Stimulated activated CD8-positive, alpha-beta memory T cell treated with anti-CD3 and anti-CD28 coated beads, Interleukin-4, amount 100 ng/mL, for 1 hour (primary cell): Measurements from ENCODE around the gene MEGF6.
"Not testable (repeated sequence)": the region's sequence is repeated elsewhere in the genome, so short reads cannot be mapped to it uniquely, and the experiment has no call there.

Experiments used
- DNase-seq, 2 donors: peaks; one replicate each; pipeline ENCODE4 v3.0.0-alpha.2; 2020; ENCODE audit warnings: low read depth in 2 of 2, low spot score in 1 of 2

Gene MEGF6

DNA sequence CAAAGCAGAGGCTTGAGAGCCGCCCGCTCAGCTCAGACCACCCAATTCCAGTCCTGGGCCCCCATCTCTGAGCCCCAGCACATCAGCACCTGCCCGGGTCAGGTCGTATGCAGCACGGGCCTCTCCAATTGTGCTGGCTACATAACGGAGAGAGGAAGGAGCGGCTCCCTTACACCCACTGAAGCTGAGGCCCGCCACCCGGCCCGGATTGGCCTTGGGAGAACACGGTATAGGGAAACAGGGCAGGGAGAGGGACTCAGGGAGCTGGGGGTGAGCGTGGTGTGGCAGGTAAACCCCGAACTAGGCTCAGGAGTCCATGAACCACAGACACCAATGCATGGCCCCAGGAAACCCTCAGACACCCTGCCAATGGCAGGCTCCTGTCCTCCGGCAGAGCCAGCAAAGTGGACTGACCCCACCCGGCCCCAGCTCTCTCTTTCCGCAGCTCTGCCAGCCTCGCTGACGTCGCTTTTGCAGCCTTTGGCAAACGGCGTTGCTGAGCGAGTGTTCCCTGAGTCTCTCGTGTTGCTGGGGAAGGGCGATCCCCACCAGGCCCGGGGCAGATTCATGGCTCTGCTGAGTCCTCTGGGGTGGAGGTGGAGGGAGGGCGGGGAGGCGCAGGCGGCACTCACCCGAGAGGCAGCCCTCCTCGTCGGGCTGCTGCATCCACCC is 16.5 kb downstream of the MEGF6 start:
- DNase-seq = no peak

DNA sequence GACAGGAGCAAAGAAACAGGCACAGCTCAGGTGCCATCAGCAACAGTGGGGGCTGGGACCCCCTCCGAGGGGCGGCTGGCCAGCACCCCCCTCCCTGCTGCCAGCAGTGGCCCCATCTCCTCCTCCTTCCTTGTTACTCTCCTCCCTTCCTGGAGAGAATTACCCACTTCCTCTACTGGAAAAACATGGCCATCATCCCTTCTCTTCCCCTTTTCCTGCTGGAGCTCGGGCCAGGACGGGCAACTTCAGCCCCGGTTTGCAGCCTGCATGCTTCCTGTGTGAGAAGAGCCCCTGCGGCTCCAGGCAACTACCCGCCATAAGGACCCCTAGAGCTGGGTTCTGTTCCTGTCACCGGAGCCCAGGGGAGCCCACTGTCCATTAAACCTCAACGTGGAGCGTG is 17.6 kb downstream of the MEGF6 start:
- DNase-seq = no peak

DNA sequence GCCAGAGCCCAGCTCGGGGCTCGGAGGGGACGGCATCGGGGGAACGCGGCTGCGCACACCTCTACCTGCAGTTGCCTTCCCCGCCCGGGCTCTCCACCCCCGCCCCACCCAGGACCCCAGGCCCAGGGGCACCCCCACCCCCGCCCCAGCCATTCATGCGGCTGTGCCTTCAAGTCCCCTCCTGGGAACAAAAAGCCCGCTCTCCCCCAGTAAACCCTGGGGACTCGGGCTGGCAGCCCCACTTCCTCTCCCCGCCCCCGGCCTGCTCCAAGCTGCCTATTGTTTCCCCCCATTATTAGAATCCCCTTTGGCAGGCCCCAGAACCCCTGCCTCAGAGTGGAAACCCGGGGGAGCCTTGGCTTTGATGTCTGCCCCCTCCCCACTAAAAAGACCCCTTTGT is 18.0 kb downstream of the MEGF6 start:
- no peak for DNase-seq

DNA sequence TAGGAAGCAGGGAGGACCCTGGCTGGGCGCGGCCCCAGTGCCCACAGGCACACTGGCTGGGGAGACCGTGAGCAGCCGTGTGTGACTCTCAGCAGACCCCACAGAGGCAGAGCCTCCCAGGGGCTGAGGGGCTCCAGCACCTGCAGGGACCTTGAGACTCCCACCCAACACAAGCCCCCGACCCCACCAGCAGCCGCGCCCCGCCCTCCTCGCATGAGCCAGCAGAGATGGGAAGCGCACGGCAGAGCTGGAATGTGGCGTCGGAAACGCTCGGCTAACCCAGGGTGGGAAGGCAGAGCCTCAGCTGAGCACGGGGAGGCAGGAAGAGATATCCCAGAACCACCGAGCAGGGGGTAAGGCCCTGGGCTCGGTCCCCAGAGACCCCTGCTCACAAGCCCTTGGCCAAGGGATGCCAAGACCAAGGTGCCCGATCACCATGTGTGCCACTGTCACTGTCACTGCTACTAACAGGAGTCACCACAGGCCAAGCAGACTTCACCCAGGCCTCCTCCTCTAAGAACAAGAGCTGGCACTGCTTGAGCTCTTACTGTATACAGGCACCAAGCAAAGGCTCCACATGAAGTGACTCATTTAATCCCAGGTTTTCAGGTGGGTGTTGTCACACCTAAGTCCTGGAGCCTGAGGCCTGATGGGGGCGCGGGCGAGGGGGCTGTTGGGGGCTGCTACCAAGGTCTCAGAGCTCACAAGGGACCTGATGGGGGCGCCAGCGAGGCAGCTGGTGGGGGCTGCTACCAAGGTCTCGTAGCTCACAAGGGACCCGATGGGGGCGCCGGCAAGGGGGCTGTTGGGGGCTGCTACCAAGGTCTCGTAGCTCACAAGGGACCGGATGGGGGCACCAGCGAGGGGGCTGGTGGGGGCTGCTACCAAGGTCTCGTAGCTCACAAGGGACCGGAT is 20.1 kb downstream of the MEGF6 start:
- DNase-seq = no peak

DNA sequence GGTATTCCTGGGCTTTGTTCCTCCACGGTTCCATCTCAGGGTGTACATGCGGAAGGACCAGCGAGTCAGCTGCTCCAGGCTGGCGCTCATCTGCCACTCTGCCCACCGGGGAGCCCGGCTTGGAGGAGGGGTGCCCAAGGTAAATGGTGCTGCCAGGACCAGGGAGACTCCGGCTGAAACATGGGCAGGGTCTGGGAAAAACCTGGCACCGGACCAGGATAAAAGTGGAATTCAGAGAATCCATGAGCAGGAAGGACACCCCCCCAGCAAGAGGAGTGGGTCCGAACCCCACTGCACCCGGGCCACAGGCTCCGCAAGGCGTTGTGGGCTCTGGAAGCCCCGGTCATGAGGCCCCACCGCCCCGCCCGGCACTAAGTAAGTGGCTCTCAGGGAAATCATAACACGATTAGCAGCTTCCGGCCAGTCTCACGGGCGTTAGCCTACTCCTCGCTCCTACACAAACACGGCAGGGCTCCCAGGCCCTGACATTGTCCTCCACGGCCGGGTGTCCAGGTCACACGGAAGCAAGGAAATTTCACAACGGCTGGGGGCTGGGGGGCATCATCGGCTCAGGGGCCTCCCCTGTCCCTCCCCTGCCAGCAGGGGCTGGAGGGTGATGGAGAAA is 21.1 kb downstream of the MEGF6 start:
- no peak for DNase-seq

DNA sequence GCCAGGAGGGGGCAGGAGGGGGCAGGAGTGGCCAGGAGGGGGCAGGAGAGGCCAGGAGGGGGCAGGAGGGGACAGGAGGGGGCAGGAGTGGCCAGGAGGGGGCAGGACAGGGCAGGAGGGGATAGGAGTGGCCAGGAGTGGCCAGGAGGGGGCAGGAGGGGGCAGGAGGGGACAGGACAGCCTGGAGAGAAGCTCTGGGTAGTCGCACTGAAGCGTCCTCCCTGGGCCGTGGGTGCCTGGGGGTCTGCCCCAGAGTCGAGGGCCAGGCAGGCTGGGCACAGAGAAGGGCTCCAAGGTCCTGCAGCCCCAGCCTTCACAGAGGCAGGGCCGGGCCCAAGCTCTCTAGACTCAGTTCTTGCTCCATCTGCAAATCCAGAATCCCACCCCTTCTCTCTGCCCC is 22.9 kb downstream of the MEGF6 start:
- DNase-seq = no peak

DNA sequence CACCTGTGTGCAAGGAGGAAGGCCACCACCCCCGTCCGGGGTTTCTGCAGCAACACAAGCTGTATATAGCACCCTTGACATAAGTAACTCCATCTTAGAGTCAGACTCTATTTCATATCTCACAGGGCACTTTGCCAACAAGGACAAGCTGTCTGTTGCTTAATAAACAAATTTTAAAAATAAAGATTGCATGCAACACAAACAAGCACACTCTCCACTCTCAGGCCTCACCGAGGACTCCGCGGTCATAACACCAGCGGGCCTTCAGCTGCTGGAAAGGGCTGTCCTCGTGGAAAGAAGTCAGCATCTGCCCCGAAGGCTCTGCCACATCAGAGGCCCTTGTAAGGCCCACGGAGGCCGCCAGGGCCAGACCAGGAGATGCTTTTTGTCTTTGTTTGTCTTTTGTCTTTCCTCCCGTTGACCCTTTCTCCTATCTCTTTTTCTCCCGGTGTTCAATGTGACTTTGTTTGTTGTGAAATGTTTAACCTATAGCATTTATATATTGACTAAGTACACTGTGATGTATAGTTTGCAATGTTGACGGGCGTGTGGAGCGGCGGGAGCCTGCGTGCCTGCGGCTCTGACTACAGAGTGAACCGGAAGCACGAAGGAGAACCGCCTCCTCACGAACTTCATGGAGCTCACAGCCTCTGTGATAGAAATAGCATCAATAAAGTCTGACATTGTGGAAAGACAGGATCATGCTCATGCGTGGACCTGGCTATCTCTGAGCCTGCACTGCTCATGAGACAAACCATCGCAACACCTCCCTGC is 24.1 kb downstream of the MEGF6 start:
- DNase-seq = no peak

DNA sequence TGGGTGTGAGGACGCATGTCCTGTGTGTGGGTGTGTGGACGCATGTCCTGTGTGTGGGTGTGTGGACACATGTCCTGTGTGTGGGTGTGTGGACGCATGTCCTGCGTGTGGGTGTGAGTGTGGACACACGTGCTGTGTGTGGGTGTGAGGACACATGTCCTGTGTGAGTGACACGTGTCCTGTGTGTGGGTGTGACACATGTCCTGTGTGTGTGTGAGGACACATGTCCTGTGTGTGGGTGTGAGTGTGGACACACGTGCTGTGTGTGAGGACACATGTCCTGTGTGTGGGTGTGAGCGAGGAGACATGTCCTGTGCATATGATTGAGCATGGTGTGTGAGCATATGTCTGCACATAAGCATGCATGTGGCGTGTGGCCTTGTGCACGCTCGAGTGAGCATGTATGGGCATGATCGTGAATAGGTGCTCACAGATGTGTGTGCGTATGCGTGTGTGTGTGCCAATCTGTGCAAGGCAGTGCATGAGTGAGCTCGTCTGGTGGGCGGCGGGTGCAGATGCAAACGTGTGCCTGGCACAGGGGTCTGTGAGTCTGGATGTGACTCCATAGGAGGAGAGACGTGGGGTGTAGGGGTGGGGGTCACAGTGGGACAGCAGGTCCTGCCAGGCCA is 25.3 kb downstream of the MEGF6 start:
- no peak for DNase-seq

DNA sequence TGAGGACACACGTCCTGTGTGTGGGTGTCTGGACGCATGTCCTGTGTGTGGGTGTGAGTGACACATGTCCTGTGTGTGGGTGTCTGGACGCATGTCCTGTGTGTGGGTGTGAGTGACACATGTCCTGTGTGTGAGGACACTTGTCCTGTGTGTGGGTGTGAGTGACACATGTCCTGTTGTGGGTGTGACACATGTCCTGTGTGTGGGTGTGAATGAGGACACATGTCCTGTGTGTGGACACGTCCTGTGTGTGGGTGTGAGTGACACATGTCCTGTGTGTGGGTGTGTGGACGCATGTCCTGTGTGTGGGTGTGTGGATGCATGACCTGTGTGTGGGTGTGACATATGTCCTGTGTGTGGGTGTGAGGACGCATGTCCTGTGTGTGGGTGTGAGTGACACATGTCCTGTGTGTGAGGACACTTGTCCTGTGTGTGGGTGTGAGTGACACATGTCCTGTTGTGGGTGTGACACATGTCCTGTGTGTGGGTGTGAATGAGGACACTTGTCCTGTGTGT is 25.9 kb downstream of the MEGF6 start:
- DNase-seq = not testable (repeated sequence)

DNA sequence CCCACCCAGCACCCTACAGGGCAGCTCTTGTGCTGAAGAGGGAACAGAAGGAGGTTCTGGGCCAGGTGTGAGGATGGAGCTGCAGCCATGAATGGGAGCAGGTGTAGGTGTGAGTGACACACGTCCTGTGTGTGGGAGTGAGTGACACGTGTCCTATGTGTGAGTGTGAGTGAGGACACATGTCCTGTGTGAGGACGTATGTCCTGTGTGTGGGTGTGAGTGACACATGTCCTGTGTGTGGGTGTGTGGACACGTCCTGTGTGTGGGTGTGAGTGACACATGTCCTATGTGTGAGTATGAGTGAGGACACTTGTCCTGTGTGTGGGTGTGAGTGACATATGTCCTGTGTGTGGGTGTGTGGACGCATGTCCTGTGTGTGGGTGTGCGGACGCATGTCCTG is 26.4 kb downstream of the MEGF6 start:
- DNase-seq = no peak

DNA sequence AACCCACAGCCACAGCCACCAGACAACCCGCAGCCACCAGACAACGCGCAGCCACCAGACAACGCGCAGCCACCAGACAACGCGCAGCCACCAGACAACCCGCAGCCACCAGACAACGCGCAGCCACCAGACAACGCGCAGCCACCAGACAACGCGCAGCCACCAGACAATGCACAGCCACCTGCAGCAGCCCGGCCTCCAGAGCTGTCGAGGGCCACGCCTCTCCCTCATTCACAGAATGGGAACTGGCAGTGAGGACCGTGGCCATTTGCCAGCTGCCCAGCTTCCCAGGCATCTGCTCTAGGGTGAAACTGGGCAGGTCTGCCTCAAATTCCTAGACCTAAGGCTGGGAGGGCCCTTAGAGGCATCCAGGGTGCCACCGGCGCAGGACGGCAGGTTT is 27.6 kb downstream of the MEGF6 start:
- not testable (repeated sequence) for DNase-seq

DNA sequence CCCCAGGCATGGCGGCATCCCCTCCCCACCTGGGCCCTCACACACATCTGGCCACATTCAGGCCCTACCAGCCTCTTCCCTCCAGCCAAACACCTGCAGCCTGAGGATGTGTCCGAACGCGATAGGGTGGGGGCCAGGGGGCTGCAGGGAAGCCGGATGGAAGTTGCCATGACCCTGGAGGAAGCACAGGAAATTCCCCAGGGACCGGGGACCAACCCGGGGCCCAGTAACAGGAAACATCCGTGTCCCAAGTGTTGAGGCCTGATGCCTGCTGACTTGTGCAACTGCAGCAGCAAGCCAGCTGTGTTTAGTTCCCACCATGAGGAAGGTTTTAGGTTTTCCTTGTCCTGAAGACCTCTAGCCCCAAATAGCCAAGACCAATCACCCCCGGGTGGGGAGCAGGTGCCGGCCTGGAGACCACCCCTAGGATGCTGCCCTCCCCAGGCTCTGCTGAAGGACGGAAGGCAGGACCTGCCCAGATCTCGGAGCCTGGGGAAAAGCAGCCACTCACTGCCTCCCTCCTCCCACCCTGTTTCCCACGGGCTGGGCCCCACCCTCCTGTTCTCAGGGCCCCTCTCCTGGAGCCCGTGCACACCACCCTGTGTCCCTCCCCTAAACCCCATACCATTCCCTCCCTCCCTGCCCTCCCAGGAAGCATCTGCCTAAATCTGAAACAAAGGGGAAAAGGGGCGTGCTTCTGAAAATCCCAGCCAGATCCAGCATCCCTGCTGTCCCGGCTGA is 29.8 kb downstream of the MEGF6 start:
- no peak for DNase-seq

DNA sequence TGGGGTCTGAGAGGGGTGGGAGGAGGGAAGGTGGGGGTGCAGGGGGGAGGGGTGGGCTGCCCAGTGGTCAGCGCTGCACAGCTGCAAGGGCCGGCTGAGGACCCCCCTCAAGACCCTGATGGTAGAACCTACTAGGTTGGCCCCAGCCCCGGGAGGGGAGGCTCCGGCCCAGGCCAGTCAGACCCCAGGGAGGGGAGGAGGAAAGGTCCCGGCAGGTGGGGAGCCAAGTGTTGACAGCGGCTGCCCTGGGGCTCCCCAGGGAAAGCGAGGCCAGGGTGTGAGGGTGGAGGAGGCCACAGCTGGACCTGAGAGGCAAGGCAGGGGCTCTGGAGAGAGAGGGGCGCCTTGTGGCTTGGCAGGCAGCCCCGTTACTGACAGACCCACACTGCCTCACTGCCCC is 31.1 kb downstream of the MEGF6 start:
- no peak for DNase-seq

DNA sequence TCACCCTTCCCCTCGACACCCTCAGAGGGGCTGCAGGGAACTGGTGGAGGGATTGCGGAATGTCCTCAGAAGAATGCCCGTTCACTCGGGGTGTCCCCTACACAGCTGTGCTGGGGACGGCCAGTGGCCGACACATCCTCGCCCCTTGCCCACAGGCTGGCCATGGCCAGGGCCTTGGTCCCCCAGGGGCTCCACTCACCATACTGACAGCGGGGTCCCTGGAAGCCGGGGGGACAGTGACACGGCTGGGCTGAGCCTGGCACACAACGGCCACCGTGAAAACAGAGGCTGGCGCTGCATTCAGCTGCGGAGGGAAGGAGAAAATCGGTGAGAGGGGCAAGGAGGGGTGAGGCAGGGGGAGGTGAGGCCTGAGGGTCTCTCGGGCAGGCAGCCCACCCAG is 31.7 kb downstream of the MEGF6 start:
- no peak for DNase-seq

DNA sequence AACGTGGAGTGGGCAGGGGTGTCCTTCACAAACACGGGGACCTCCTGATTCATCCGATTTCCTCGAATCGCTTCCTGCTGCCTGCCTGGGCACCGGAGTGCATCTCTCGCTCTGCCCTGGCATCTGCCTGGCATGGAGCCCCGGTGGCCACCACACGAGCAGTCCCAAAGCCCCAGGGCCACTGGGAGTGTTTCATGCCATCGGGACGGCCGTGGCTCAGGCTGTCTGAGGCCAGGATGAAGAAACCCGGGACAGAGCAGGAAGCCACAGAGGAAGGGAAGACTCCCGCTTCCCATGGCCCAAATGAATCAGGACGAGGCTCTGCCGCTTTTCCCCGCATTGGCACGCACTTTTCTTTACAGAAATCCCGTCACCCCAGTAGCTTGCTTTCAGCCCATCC is 32.4 kb downstream of the MEGF6 start:
- no peak for DNase-seq

DNA sequence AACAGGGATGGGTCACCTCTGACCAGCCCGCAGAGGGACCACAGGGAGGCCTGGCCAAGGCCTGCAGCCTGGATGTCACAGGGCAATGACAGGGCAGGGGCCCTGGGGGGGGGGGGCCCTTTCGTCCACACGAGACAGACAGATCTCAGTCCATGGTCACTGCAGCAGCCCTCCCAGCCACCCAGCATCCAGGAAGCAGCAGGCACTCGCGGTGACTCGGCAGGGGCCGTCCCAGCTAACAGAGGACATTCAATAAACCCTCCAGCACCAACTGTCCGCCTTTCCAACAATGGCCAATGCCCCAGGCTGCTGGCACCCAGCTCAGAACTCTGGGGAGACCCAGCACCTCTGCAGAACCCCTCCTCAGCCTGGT is 32.9 kb downstream of the MEGF6 start:
- no peak for DNase-seq

DNA sequence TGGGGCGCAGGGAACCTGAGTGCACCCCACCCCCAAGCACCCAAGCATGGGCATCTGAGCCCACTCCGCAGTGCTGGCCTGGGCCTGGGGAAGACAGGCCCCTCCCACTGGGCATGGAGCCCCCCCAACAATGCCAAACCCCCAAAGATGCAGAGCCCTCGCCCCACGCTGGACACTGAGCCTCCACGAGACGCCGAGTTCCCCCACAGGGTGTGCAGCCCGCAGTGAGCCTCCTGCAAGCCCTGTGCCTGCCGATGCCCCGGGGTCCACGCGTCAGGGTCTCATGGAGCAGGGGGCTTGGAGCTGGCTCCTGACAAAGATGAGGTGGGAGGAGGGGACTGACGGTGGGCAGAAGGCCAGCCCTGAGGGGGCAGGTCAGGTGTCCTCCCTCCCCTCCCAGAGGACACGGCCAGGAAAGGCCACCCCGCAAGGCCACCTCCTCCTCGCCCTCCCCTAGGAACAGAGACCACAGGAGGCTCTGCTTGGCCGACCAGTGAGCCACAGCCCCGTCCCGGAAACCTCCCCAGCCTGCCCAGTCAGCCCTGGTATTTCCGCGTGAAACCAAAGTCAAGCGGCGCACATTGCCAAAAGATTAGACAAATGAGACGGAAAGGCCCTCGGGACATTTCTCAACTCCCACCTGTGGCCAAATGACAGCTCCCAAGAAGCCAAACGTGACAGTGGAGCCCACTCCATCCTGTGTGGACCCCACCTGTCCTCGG is 33.4 kb downstream of the MEGF6 start:
- no peak for DNase-seq

DNA sequence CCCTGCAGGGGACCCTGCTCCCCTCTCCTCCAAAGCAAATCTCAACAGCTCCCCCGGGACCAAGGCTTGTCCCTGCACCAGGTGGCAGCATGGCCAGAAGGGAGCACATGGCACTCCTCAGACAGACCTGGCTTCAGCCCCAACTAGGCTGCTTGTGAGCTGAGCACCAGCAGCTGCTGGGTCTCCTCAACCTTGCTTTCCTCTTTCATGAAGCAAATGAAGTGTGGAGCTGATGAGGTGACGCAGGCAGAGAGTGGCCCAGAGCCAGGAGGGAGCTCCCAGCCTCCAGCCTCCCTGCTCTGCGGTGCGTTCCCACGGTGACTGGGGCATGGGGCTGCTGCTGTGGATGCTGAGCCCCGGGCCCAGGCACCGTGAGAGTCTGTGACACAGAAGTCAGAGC is 34.0 kb downstream of the MEGF6 start:
- DNase-seq = no peak

DNA sequence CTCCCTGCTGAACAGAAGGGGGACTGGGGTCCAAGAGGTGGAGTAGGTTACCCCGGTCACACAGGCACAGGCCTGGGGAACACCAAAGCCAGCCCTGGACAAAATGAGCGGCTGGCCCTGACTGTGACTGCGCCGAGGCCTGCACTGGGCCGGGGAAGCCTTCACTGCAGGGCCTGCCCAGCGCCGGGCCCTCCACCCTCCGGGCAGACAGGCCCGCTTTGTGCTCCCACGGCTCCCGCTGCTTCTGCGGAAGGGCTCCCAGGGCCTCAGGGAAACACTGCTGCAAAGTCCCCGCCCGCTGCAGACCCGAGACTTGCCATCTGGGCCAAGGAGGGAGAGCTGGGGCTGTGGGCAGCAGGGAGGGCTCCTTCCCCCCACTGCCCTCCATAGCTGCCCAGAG is 35.3 kb downstream of the MEGF6 start:
- no peak for DNase-seq
